Measurements from ENCODE around the gene TTC23.

- TF ChIP-seq POLR2A (IDR thresholded peaks at IDR 0.05) = no peak
- TF ChIP-seq, protein P1, sequence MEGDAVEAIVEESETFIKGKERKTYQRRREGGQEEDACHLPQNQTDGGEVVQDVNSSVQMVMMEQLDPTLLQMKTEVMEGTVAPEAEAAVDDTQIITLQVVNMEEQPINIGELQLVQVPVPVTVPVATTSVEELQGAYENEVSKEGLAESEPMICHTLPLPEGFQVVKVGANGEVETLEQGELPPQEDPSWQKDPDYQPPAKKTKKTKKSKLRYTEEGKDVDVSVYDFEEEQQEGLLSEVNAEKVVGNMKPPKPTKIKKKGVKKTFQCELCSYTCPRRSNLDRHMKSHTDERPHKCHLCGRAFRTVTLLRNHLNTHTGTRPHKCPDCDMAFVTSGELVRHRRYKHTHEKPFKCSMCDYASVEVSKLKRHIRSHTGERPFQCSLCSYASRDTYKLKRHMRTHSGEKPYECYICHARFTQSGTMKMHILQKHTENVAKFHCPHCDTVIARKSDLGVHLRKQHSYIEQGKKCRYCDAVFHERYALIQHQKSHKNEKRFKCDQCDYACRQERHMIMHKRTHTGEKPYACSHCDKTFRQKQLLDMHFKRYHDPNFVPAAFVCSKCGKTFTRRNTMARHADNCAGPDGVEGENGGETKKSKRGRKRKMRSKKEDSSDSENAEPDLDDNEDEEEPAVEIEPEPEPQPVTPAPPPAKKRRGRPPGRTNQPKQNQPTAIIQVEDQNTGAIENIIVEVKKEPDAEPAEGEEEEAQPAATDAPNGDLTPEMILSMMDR (IDR thresholded peaks at IDR 0.05) = no peak
These were observed 121.0 kb downstream of the TTC23 start for GRCh38 chr15:99128411-99128810.

All from esophagus squamous epithelium (tissue), 4 donors.